Gastroesophageal sphincter (tissue), 4 donors: ENCODE results near the gene NOL6. TPM values are rescaled to one million over a fixed set of nuclear protein-coding genes. Genes with fewer than 3 reads are reported as not detected.

ENCODE experiments used
- ATAC-seq: fragments of 150-250 bp; one replicate; pipeline ENCODE4 v1.9.1; 2016; ENCODE audit warnings: mild to moderate bottlenecking, moderate library complexity
- H3K27ac ChIP-seq, 4 donors: fragments of 200-600 bp; sonication (generic) in 3 of 4; 1 replicate in 3 of 4; 2 replicates in 1 of 4; pipeline ENCODE4 v1.5.1; 2016 to 2019
- H3K27me3 ChIP-seq: fragments of 200-600 bp; sonication (generic); one replicate; pipeline ENCODE4 v1.5.1; 2019
- H3K36me3 ChIP-seq, 2 donors: fragments of 200-600 bp; sonication (generic); one replicate each; pipeline ENCODE4 v1.5.1; 2019; ENCODE audit warnings: control low read depth in 1 of 2
- H3K4me1 ChIP-seq, 3 donors: fragments of 200-600 bp; sonication (generic); 1 replicate in 2 of 3; 2 replicates in 1 of 3; pipeline ENCODE4 v1.5.1; 2016 to 2019; ENCODE audit warnings: control low read depth in 2 of 3
- H3K4me3 ChIP-seq, 2 donors: fragments of 200-600 bp; sonication (generic); one replicate each; pipeline ENCODE4 v1.5.1; 2019; ENCODE audit warnings: mild to moderate bottlenecking in 1 of 2, moderate library complexity in 1 of 2
- H3K9me3 ChIP-seq, 3 donors: fragments of 200-600 bp; sonication (generic); one replicate each; pipeline ENCODE4 v1.5.1; 2017 to 2019; ENCODE audit warnings: control low read depth in 2 of 3
- CTCF ChIP-seq, 4 experiments: fragments of 200-600 bp in 2 of 4; fragments of 450-650 bp in 2 of 4; sonication (generic) in 1 of 4; IDR thresholded peaks; one replicate each; pipeline ENCODE4 v1.5.1; 2017 to 2019; ENCODE audit warnings: antibody characterized with exemption in 4 of 4, mild to moderate bottlenecking in 2 of 4, moderate library complexity in 2 of 4
- EP300 ChIP-seq: sonication (generic); formaldehyde crosslinking; IDR thresholded peaks from one replicate; pipeline ENCODE4 v1.6.1; 2017; ENCODE audit warnings: antibody characterized with exemption, mild to moderate bottlenecking
- POLR2A ChIP-seq, 2 donors: fragments of 450-650 bp; IDR thresholded peaks; one replicate each; pipeline ENCODE4 v1.6.1; 2017; ENCODE audit warnings: antibody characterized with exemption in 2 of 2, mild to moderate bottlenecking in 2 of 2, moderate library complexity in 1 of 2
- POLR2AphosphoS5 ChIP-seq: sonication (generic); formaldehyde crosslinking; IDR thresholded peaks from one replicate; pipeline ENCODE4 v1.6.1; 2017; ENCODE audit warnings: antibody characterized with exemption
- WGBS, 2 donors: methylation state at CpG; one replicate each; pipeline ENCODE4 v1.1.5; 2018; ENCODE audit warnings: low coverage in 1 of 2; 5-methylcytosine and 5-hydroxymethylcytosine counted together
- total RNA-seq, 4 donors: library from RNA; depleted of rRNA; stranded (reverse); fragments of >200 nt; gene quantifications; one replicate each; pipeline ENCODE4 v1.1.0, GENCODE V29; 2016

NOL6 gene
- total RNA-seq, 4 donors from 2014 or later, result 9.0 to 21.4 (median 16.1) TPM

GRCh38 chr9:33452828-33453271 lies 20.9 kb downstream of the NOL6 start:
- WGBS, 2 donors, result no CpG with 5 or more reads among the region's 7 CpGs
- peak; percentile 49 for ATAC-seq

GRCh38 chr9:33450621-33451146 lies 23.0 kb downstream of the NOL6 start:
- ATAC-seq, result no peak
- TF ChIP-seq CTCF (IDR thresholded peaks at IDR 0.05) (no peak), POLR2AphosphoS5 (no peak), POLR2A (IDR thresholded peaks at IDR 0.05) (no peak), EP300 (no peak)
- H3K27me3 ChIP-seq, result no peaks in the 10 kb centered on the region
- WGBS, 2 donors, result 90 to 100% methylated on average over 1 to 2 of the region's 4 CpGs
- peaks cover 0 to 26% (median 3%) of the 10 kb centered on the region in 3 donors for H3K4me1 ChIP-seq
- no peak overlapping the region for H3K4me3 ChIP-seq
- H3K36me3 ChIP-seq, result no peaks in the 10 kb centered on the region
- no peaks in the 10 kb centered on the region for H3K9me3 ChIP-seq
- no peak overlapping the region for H3K27ac ChIP-seq

More at GRCh38 chr9:33452828-33453271, 20.9 kb downstream of the NOL6 start:
- H3K36me3 ChIP-seq, result no peaks in the 10 kb centered on the region
- H3K9me3 ChIP-seq, result no peaks in the 10 kb centered on the region
- no peak overlapping the region for H3K27ac ChIP-seq
- TF ChIP-seq POLR2A (IDR thresholded peaks at IDR 0.05) (no peak), EP300 (no peak), CTCF (IDR thresholded peaks at IDR 0.05) (peak in 1 of 4 experiments; percentile 48)
- H3K4me3 ChIP-seq, result no peak overlapping the region
- no peaks in the 10 kb centered on the region for H3K27me3 ChIP-seq
- H3K4me1 ChIP-seq, result peaks cover 0 to 4% (median 0%) of the 10 kb centered on the region in 3 donors

- Histone ChIP-seq H3K36me3 (no peaks in the 10 kb centered on the region), H3K4me3 (no peak overlapping the region), H3K27me3 (no peaks in the 10 kb centered on the region), H3K4me1 (peaks cover 0 to 30% (median 3%) of the 10 kb centered on the region in 3 donors), H3K27ac (no peak overlapping the region), H3K9me3 (no peaks in the 10 kb centered on the region)
- WGBS, 2 donors, result 86 to 100% methylated on average over 2 of the region's 5 CpGs
- no peak for ATAC-seq
- no peak for TF ChIP-seq EP300
- no peak for TF ChIP-seq POLR2A (IDR thresholded peaks at IDR 0.05)
- no peak for TF ChIP-seq CTCF (IDR thresholded peaks at IDR 0.05)
- TF ChIP-seq POLR2AphosphoS5, result no peak
Measured at GRCh38 chr9:33449715-33450114, 24.0 kb downstream of the NOL6 start.

GRCh38 chr9:33447799-33448553 lies 25.7 kb downstream of the NOL6 start:
- Histone ChIP-seq H3K4me3 (peak overlapping the region; percentile 35 to 50), H3K4me1 (peaks cover 0 to 30% (median 3%) of the 10 kb centered on the region in 3 donors), H3K9me3 (no peaks in the 10 kb centered on the region), H3K27ac (peak overlapping the region in 2 of 4 donors; percentile 3 to 62), H3K27me3 (no peaks in the 10 kb centered on the region), H3K36me3 (peaks cover 0 to 3% of the 10 kb centered on the region in 2 donors)
- no peak for ATAC-seq
- no peak for TF ChIP-seq POLR2AphosphoS5
- TF ChIP-seq CTCF (IDR thresholded peaks at IDR 0.05), result no peak
- no peak for TF ChIP-seq POLR2A (IDR thresholded peaks at IDR 0.05)
- TF ChIP-seq EP300, result no peak
- WGBS, 2 donors, result 39 to 54% methylated on average over 3 to 8 of the region's 20 CpGs
